Inflammatory macrophage (primary cell): ENCODE data around the gene ITGB5.

Source experiments
- DNase-seq, 2 donors: peaks; one replicate each; pipeline ENCODE4 v3.0.0-alpha.2; 2020 to 2022

ITGB5 gene

GRCh38 chr3:124747111-124747981, 139.8 kb downstream of the ITGB5 start:
- no peak for DNase-seq

GRCh38 chr3:124745756-124746155, 141.4 kb downstream of the ITGB5 start:
- DNase-seq = no peak

GRCh38 chr3:124741027-124741426, 146.1 kb downstream of the ITGB5 start:
- DNase-seq = no peak

- DNase-seq = no peak
These were observed 155.4 kb downstream of the ITGB5 start for GRCh38 chr3:124731760-124732159.

GRCh38 chr3:124730941-124731297, 156.2 kb downstream of the ITGB5 start:
- no peak for DNase-seq

GRCh38 chr3:124730129-124730940, 156.8 kb downstream of the ITGB5 start, which contains the start of gene UMPS:
UMPS (plus strand) TSS chr3:124730452; CDS start chr3:124730472, 20 bp downstream.
- peak; percentile 88 to 90 for DNase-seq

GRCh38 chr3:124722589-124722988, 164.6 kb downstream of the ITGB5 start:
- no peak for DNase-seq

- DNase-seq = no peak
These were observed 172.8 kb downstream of the ITGB5 start for GRCh38 chr3:124714223-124714853.
